ENCODE data around the gene PTPRJ.

PTPRJ gene

GRCh38 chr11:48066881-48067800 is 86.8 kb downstream of the PTPRJ start:
- DNase-seq = no peak

GRCh38 chr11:48073031-48073861 is 92.9 kb downstream of the PTPRJ start:
- no peak for DNase-seq

- no peak for DNase-seq
Measured at GRCh38 chr11:48074425-48075181, 94.2 kb downstream of the PTPRJ start.

- no peak for DNase-seq
Measured at GRCh38 chr11:48075637-48076036, 95.3 kb downstream of the PTPRJ start.

- DNase-seq = no peak
Measured at GRCh38 chr11:48077251-48077650, 96.9 kb downstream of the PTPRJ start.

GRCh38 chr11:48078689-48079088 is 98.3 kb downstream of the PTPRJ start:
- DNase-seq = no peak

GRCh38 chr11:48079596-48079995 is 99.2 kb downstream of the PTPRJ start:
- DNase-seq = no peak

- DNase-seq = no peak
Measured at GRCh38 chr11:48080301-48080861, 100.0 kb downstream of the PTPRJ start.

- DNase-seq = no peak
Measured at GRCh38 chr11:48081151-48082010, 101.0 kb downstream of the PTPRJ start.

GRCh38 chr11:48082771-48083170 is 102.4 kb downstream of the PTPRJ start:
- no peak for DNase-seq

GRCh38 chr11:48083421-48083820 is 103.1 kb downstream of the PTPRJ start:
- DNase-seq = no peak

GRCh38 chr11:48085688-48086087 is 105.3 kb downstream of the PTPRJ start:
- no peak for DNase-seq

GRCh38 chr11:48087422-48087821 is 107.1 kb downstream of the PTPRJ start:
- no peak for DNase-seq

GRCh38 chr11:48087974-48088681 is 107.8 kb downstream of the PTPRJ start:
- no peak for DNase-seq

GRCh38 chr11:48088682-48089050 is 108.3 kb downstream of the PTPRJ start:
- DNase-seq = no peak

- DNase-seq = no peak
Measured at GRCh38 chr11:48090174-48090573, 109.8 kb downstream of the PTPRJ start.

- DNase-seq = no peak
Measured at GRCh38 chr11:48091426-48092102, 111.2 kb downstream of the PTPRJ start.

GRCh38 chr11:48093323-48093722 is 113.0 kb downstream of the PTPRJ start:
- DNase-seq = no peak

GRCh38 chr11:48093795-48094642 is 113.7 kb downstream of the PTPRJ start:
- DNase-seq = no peak
